8988T (cell line): ENCODE results near the gene FAM20C.
"Not testable (repeated sequence)": the region's sequence is repeated elsewhere in the genome, so short reads cannot be mapped to it uniquely, and the experiment has no call there.

Experiments
- DNase-seq: peaks from one replicate; pipeline ENCODE4 v3.0.0; 2011

The FAM20C gene

DNA sequence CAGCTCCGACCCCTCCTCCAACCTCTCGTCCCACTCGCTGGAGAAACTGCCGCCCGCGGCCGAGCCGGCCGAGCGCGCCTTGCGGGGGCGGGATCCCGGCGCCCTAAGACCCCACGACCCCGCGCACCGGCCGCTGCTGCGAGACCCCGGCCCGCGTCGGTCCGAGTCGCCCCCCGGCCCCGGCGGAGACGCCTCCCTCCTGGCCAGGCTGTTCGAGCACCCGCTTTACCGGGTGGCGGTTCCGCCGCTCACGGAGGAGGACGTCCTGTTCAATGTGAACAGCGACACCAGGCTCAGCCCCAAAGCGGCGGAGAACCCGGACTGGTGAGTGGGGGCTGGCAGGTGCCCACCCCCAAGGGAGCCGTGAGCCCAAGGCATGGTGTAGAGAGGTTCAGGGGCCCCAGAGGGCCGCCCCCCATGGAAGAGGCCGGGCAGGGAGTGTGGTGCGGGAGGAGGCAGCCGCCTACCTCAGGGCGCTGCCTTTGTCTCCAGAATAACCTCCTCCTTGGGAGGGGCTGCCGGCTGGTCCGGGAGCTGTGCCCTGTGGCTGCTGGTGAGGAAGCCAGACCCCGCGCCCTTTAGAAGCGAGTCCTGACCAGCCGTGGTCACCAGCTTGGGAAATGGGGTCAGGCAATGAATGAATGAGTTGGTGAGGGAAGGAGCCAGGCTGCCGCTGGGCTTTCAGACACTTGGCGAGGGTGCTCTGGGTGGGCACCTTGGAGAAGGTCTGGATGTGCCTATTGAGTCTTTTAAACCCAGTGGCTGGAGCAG lies 1.3 kb downstream of the FAM20C start:
- DNase-seq, result no peak

DNA sequence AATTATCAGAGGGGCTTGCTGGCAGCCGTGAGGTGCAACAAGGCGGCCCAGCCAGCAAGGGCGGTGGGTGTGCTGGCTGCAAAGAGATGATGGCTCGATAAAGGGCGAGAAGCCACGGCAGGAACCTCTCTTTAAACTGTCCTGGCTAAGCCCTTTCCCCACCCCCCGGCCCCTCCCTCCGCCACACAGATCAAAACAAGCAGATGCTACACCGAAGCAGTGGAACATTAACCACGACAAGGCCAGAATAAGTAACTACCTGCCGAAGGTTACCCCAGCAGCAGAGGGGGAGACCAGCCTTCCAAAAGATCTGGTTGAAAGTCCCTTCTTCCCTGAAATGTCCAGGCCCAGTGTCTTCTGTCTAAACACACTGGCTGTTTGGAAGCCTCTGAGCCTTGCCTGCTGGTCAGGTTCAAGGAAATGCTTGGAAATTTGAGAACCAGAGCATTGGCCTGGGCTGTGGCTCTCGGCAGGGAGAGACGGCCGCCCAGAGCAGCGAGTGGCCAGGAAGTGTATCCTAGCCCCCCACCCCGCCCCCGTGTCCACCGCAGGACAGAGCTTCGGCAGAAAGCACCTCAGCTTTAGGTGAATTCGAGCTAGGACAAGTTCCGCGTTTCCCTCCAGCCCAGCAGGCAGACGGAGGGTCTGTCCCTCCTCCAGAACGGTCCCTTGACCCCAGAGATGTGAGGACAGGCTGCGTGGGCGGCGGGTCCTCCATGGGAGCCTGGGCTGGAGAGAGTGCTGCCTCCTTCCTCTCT lies 2.1 kb downstream of the FAM20C start:
- no peak for DNase-seq

- no peak for DNase-seq
Observed at GRCh38 chr7:195010-195829, 2.8 kb downstream of the FAM20C start.

DNA sequence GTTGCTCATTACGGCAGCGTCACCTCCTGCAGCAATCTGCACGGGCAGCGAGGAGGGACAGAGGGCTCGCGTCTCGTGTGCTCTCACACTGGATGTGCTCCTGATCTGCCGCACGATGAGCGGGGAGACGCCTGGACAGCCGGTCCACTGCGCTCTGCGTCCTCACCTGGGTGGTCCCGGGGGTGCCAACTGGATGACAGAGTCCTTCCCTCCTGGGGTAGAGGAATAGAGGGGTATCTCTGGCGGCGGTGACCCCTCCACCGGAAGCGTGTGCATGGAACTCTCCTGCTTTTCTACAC lies 3.4 kb downstream of the FAM20C start:
- no peak for DNase-seq

DNA sequence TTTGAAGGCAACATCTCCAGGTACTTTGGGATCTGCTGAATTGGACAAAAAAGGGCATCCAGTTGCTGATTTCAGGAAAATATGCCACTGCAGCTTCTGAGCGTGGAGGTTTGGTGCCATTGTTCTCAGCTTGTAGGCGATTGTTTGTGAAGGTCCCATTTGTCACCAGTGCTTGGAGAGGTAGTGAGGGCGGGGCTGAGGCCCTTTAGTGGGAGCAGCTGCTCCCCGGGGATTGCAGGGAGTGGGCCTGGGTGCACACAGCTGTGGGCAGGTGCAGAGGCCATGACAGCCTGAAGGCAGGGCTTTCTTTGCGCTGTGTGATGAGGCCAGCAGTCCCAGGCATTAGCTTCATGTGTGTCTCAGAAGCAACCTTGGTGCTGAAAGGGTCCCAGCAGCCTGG lies 3.9 kb downstream of the FAM20C start:
- DNase-seq, result no peak

DNA sequence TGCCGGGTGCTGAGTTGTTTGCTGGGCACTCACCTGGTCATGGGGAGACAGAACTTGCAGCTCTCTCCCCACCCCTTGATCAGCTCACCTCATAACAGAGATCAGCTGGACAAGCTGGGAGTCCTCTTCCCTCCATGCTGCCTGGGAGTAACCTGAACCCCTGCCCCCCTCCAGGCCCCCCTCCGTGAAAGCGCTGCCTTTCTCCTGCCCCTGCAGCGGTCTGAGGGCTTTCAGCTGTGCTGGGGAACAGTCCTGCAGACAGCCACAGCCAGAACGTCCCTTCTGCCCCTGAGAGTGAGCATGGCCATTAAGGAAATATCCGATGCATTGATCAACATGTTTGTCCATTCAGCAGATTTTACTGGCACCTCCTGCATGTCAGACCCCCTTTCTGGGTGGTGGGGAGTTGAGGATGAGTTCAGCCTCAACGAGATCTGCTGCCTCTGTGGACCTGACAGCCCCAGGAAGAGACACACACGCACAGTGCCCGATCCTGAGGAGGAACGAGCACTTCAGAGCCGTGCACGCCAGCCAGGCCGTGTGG lies 4.5 kb downstream of the FAM20C start:
- DNase-seq, result no peak

DNA sequence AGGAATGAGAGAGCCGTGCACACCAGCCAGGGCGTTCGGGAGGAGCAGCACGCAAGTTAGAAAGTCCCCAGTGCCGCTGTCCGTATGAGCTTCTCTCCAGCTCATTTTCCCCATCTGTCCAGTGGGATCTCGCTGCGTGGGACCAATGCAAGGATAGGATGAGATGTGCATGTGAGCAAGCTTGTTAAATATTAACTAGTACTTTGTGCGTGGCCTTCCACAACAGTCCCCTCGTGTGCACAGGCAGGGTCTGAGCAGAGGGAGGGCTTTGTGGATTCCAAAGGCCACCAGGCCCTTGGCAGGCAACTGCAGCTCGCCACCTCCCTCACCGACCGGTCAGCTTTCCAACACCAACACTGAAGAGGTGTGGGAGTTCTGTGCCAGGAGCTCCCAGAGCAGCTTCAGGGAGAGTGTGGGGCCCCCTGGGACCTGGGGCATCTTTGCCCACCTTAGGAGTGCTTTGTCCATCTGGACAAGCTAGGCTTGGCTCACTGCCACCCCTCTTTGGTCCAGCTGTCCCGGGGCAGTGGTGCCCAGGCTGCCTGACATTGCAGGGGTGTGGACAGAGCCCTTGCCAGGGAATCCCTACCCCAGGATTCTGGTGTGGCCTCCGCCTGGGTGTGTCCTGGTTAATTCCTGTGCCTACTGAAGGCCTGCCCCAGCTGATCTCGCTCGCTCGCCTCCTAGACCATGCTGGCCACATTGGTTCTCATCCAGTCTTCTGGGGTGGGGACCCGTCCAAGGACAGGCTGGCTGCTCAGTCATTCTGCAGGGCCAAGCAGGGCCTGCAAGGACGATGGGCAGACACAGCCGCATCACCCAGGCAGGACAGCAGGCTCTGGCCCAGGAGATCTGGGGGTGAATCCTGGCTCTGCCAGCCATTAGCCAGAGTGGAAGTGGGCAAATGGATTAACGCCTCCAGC lies 5.3 kb downstream of the FAM20C start:
- DNase-seq, result no peak

GRCh38 chr7:199483-200249 lies 7.3 kb downstream of the FAM20C start:
- DNase-seq, result no peak

DNA sequence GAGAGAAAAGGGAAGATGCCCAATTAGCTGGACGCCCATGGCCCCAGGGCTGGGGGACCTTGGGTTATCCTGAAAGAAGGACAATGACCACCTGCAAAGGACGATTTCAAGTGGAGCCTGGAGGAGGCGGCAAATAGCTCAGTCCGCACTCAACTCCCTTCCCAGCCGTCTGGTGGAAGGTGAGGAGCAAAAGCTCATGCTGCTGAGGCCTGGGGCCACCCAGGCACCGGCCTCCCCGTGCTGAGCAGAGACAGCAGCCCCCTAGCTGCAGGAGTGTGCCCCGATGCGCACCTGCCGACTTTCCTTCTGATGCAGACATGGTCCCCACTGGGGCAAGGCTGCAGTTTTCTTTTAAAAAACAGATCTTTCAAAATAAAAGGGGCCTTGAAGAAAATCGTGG lies 7.9 kb downstream of the FAM20C start:
- no peak for DNase-seq

DNA sequence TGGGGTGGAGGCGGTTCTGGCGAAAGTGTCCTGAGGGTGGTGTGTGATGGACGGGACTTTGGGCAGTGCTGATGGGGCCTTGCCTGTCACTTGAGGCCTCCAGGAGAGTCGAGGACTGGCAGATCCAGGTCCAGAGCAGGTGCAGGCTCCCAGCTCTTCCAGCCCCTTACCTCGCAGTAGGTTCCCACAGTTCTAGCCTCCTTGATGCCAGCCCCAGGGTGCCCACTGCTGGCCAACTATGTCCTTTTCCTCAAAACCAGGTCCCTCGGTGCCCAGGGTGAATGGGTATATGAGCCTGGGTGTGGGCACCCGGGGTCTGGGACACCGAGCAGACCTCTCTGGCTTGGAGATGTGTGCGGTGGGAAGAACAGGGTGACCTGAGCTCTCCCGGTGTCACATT lies 8.3 kb downstream of the FAM20C start:
- no peak for DNase-seq

- DNase-seq, result no peak
Observed at GRCh38 chr7:204326-204725, 12.0 kb downstream of the FAM20C start.

DNA sequence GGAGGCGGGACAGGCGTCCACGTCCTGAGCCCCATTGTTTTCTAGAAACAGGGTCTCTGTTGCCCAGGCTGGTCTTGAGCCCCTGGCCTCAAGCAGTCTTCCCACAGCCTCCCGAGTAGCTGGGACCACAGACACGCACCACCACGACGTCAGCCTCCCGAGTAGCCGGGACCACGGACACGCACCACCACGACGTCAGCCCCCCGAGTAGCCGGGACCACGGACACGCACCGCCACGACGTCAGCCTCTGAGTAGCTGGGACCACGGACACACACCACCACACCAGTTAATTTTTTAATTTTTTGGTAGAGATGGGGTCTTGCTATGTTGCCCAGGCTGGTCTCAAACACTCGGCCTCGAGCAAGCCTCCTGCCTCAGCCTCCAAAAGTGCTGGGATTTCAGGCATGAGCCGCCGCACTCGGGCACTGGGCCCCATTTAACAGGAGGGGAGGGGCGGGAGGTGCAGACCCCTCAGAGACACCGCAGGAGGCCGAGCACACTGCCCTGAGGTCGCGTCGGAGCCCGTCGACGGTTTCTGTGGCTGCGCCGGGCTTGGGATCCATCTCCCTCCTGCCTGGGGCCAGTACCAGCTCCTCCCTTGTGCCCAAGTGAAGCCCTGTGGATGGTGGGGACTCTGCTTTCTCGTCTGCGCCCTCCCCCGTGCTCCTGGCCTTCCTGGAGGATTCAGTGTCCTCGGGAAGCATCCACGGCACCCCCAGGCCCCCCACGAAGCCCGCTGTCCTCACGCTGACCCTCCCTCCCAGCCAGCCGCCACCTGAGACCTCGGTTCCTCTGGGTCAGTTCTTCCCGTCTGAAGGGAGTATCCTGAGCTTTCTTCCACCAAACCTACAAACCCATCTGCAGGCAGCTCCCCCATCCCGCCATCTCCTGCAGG lies 13.0 kb downstream of the FAM20C start:
- no peak for DNase-seq

DNA sequence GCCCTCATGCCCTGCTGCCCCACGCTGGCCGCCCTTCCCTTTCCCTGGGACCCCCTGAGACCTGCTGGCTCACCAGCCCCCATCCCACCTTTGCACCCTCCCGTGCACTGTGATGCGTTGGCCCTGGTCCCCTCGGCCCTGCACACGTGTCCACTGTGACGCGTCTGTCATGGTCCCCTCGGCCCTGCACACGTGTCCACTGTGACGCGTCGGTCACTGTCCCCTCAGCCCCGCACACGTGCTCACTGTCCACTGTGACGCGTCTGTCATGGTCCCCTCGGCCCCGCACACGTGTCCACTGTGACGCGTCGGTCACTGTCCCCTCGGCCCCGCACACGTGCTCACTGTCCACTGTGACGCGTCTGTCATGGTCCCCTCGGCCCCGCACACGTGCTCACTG lies 14.0 kb downstream of the FAM20C start:
- DNase-seq, result not testable (repeated sequence)

GRCh38 chr7:207418-208129 lies 15.2 kb downstream of the FAM20C start:
- no peak for DNase-seq

DNA sequence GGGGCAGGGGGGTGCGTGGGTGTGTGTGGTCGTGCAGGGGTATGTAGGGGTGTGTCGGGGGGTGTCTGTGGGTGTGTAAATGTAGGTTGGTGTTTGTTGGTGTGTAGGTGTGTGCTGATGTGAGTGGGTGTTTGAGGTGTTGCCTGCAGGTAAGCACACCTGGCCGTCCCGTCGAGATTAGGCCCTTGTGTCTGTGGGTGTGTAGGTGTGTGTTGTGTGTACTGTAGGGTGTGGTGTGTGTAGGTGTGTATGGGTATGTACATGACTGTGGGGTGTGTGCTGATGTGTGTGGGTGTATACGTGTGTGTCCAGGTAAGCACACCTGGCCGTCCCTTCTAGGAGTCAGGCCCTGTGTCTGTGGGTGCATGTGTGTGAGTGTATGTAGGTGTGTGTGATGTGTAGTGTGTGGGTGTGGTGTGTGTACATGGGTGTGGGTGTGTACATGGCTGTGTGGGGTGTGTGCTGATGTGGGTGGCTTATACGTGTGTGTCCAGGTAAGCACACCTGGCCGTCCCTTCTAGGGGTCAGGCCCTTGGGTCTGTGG lies 15.8 kb downstream of the FAM20C start:
- DNase-seq, result no peak

- no peak for DNase-seq
Observed at GRCh38 chr7:208816-209215, 16.4 kb downstream of the FAM20C start.

GRCh38 chr7:209416-209815 lies 17.0 kb downstream of the FAM20C start:
- DNase-seq, result no peak

- no peak for DNase-seq
Observed at GRCh38 chr7:209906-210305, 17.5 kb downstream of the FAM20C start.

GRCh38 chr7:210401-210925 lies 18.1 kb downstream of the FAM20C start:
- no peak for DNase-seq
